C4-2B (cell line): Measurements from ENCODE around the gene C1orf159.

ENCODE experiments used
- ZFX ChIP-seq: fragments of 450-650 bp; IDR thresholded peaks from 2 replicates; pipeline ENCODE4 v1.6.1; 2017
- TF ChIP-seq, protein P1 (sequence below): fragments of 450-650 bp; conservative IDR thresholded peaks from 2 replicates; pipeline ENCODE4 v1.5.1; 2017; ENCODE audit warnings: mild to moderate bottlenecking

DNA sequence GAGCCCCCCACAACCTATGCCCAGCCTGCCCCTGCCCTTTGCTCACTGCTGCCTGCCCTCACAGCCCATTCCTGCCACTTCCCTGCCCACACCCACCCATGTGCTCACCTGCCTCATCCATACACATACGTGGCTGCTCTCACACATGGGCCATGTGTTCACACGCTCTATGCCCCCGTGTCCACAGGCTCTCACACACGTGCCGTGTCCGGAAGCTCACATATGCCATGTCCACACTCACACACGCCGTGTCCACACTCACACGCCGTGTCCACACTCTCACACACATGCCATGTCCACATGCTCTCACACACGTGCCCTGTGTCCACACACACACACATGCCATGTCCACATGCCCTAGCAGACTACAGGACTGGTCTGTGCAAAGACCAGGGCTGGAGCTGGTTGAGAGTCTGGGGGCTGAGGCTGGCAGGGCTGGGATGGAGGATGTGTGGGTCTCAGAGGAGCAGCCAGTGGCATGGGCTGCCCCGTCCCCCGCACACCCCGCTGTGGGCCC is 41.2 kb downstream of the C1orf159 start:
- TF ChIP-seq, protein P1, sequence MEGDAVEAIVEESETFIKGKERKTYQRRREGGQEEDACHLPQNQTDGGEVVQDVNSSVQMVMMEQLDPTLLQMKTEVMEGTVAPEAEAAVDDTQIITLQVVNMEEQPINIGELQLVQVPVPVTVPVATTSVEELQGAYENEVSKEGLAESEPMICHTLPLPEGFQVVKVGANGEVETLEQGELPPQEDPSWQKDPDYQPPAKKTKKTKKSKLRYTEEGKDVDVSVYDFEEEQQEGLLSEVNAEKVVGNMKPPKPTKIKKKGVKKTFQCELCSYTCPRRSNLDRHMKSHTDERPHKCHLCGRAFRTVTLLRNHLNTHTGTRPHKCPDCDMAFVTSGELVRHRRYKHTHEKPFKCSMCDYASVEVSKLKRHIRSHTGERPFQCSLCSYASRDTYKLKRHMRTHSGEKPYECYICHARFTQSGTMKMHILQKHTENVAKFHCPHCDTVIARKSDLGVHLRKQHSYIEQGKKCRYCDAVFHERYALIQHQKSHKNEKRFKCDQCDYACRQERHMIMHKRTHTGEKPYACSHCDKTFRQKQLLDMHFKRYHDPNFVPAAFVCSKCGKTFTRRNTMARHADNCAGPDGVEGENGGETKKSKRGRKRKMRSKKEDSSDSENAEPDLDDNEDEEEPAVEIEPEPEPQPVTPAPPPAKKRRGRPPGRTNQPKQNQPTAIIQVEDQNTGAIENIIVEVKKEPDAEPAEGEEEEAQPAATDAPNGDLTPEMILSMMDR = no peak
- TF ChIP-seq ZFX = no peak
